Neural progenitor cell (in vitro differentiated cells): Measurements from ENCODE around the gene COPS9. TPM values are rescaled to one million over a fixed set of nuclear protein-coding genes. Genes with fewer than 3 reads are reported as not detected.

Experiments used
- DNase-seq: peaks from one replicate; pipeline ENCODE4 v3.0.0-alpha.2; 2016; ENCODE audit warnings: low spot score
- H2AFZ ChIP-seq: fragments of 200-600 bp; sonication (generic); replicated peaks from 2 replicates; pipeline ENCODE4 v1.6.1; 2016; ENCODE audit warnings: antibody characterized with exemption
- H3F3A ChIP-seq: fragments of 200-600 bp; sonication (generic); 2 replicates; pipeline ENCODE4 v1.6.1; 2016; ENCODE audit warnings: antibody characterized with exemption, low read depth
- H3K27ac ChIP-seq: fragments of 200-600 bp; sonication (generic); 2 replicates; pipeline ENCODE4 v1.5.1; 2016; ENCODE audit warnings: mild to moderate bottlenecking
- H3K27me3 ChIP-seq: fragments of 200-600 bp; sonication (generic); 2 replicates; pipeline ENCODE4 v1.6.1; 2016; ENCODE audit warnings: mild to moderate bottlenecking, moderate library complexity
- H3K36me3 ChIP-seq: fragments of 200-600 bp; sonication (generic); 2 replicates; pipeline ENCODE4 v1.5.1; 2016
- H3K4me1 ChIP-seq: fragments of 200-600 bp; sonication (generic); 2 replicates; pipeline ENCODE4 v1.6.1; 2016; ENCODE audit warnings: mixed run types
- H3K4me2 ChIP-seq: fragments of 200-600 bp; sonication (generic); 2 replicates; pipeline ENCODE4 v1.6.1; 2016
- H3K4me3 ChIP-seq: fragments of 200-600 bp; sonication (generic); 2 replicates; pipeline ENCODE4 v1.5.1; 2016
- H3K79me2 ChIP-seq: fragments of 200-600 bp; sonication (generic); 2 replicates; pipeline ENCODE4 v1.6.1; 2016; ENCODE audit warnings: low read depth
- H3K9ac ChIP-seq: fragments of 200-600 bp; sonication (generic); 2 replicates; pipeline ENCODE4 v1.6.1; 2016
- H3K9me3 ChIP-seq: fragments of 200-600 bp; sonication (generic); 2 replicates; pipeline ENCODE4 v1.5.1; 2016; ENCODE audit warnings: low read depth
- H4K20me1 ChIP-seq: fragments of 200-600 bp; sonication (generic); 2 replicates; pipeline ENCODE4 v1.6.1; 2016; ENCODE audit warnings: low read depth
- H3K27ac Mint-ChIP-seq: 3 replicates; pipeline ENCODE4 v1.8.0; 2021; ENCODE audit warnings: mixed read lengths
- H3K27me3 Mint-ChIP-seq: 2 replicates; pipeline ENCODE4 v1.8.0; 2022; ENCODE audit warnings: low read depth, mild to moderate bottlenecking, inconsistent platforms, moderate library complexity, mixed read lengths; ENCODE audit not compliant: insufficient read depth
- H3K36me3 Mint-ChIP-seq: 3 replicates; pipeline ENCODE4 v1.8.0; 2021; ENCODE audit warnings: mixed read lengths
- H3K4me1 Mint-ChIP-seq: 3 replicates; pipeline ENCODE4 v1.8.0; 2021; ENCODE audit warnings: mixed read lengths
- H3K4me3 Mint-ChIP-seq: 3 replicates; pipeline ENCODE4 v1.8.0; 2021; ENCODE audit warnings: mild to moderate bottlenecking, moderate library complexity, mixed read lengths
- H3K9me3 Mint-ChIP-seq: 3 replicates; pipeline ENCODE4 v1.8.0; 2020; ENCODE audit warnings: mixed read lengths
- CTCF ChIP-seq: fragments of 200-600 bp; sonication (generic); IDR thresholded peaks from 2 replicates; pipeline ENCODE4 v1.5.1; 2017; ENCODE audit warnings: antibody characterized with exemption, mild to moderate bottlenecking
- EZH2 ChIP-seq: fragments of 200-600 bp; sonication (generic); IDR thresholded peaks from 2 replicates; pipeline ENCODE4 v1.6.1; 2017; ENCODE audit warnings: antibody characterized with exemption, mild to moderate bottlenecking, moderate library complexity
- EZH2phosphoT487 ChIP-seq: fragments of 200-600 bp; sonication (generic); IDR thresholded peaks from 2 replicates; pipeline ENCODE4 v1.6.1; 2017; ENCODE audit warnings: antibody characterized with exemption
- total RNA-seq: library from RNA; depleted of rRNA; stranded (reverse); fragments of >200 nt; gene quantifications from 2 replicates; pipeline ENCODE4 v1.2.3, GENCODE V29; 2015; ENCODE audit warnings: low replicate concordance

Gene COPS9
- total RNA-seq, 1 donor from 2014 or later, result 83.9 TPM

GRCh38 chr2:240089306-240089705 is 46.8 kb downstream of the COPS9 start:
- no peaks in the 10 kb centered on the region for H3K4me1 ChIP-seq
- H3K4me3 Mint-ChIP-seq, result no peak overlapping the region
- no peak overlapping the region for H3K4me2 ChIP-seq
- no peak overlapping the region for H3K27ac Mint-ChIP-seq
- no peak overlapping the region for H3K9ac ChIP-seq
- H3K27me3 Mint-ChIP-seq, result peaks cover 9% of the 10 kb centered on the region
- no peaks in the 10 kb centered on the region for H4K20me1 ChIP-seq
- TF ChIP-seq EZH2phosphoT487 (no peak), CTCF (no peak), EZH2 (no peak)
- H3K36me3 Mint-ChIP-seq, result no peaks in the 10 kb centered on the region
- no peaks in the 10 kb centered on the region for H3K4me1 Mint-ChIP-seq
- no peak overlapping the region for H2AFZ ChIP-seq
- peaks cover 28% of the 10 kb centered on the region for H3K9me3 Mint-ChIP-seq
- no peak overlapping the region for H3K27ac ChIP-seq
- H3K9me3 ChIP-seq, result peaks cover 6% of the 10 kb centered on the region
- no peak overlapping the region for H3K4me3 ChIP-seq
- no peaks in the 10 kb centered on the region for H3K79me2 ChIP-seq
- no peaks in the 10 kb centered on the region for H3F3A ChIP-seq
- H3K36me3 ChIP-seq, result no peaks in the 10 kb centered on the region
- H3K27me3 ChIP-seq, result peaks cover 6% of the 10 kb centered on the region
- no peak for DNase-seq

GRCh38 chr2:240086563-240086962 is 49.5 kb downstream of the COPS9 start:
- H3F3A ChIP-seq, result no peaks in the 10 kb centered on the region
- no peak overlapping the region for H3K4me3 ChIP-seq
- no peaks in the 10 kb centered on the region for H3K4me1 Mint-ChIP-seq
- no peaks in the 10 kb centered on the region for H3K4me1 ChIP-seq
- H3K9me3 ChIP-seq, result peaks cover 6% of the 10 kb centered on the region
- H3K9ac ChIP-seq, result no peak overlapping the region
- no peak overlapping the region for H3K27ac ChIP-seq
- TF ChIP-seq CTCF (no peak), EZH2phosphoT487 (no peak), EZH2 (no peak)
- no peaks in the 10 kb centered on the region for H3K36me3 Mint-ChIP-seq
- H3K79me2 ChIP-seq, result no peaks in the 10 kb centered on the region
- H3K9me3 Mint-ChIP-seq, result peaks cover 21% of the 10 kb centered on the region
- H3K36me3 ChIP-seq, result no peaks in the 10 kb centered on the region
- H4K20me1 ChIP-seq, result no peaks in the 10 kb centered on the region
- peaks cover 5% of the 10 kb centered on the region for H3K27me3 Mint-ChIP-seq
- H3K4me3 Mint-ChIP-seq, result no peak overlapping the region
- no peak overlapping the region for H2AFZ ChIP-seq
- H3K27ac Mint-ChIP-seq, result no peak overlapping the region
- H3K27me3 ChIP-seq, result no peaks in the 10 kb centered on the region
- H3K4me2 ChIP-seq, result no peak overlapping the region
- no peak for DNase-seq

Other genes starting within 250 kb of the COPS9 start
- gene NDUFA10, start 111.0 kb downstream of the COPS9 start, total RNA-seq, result 64.1 and 86.4 TPM in 2 replicates
- not detected in 2 replicates for gene OR6B2, start 105.9 kb downstream of the COPS9 start, total RNA-seq
- gene OR6B3, start 82.8 kb downstream of the COPS9 start, total RNA-seq, result not detected in 2 replicates
- not detected in 2 replicates for gene OTOS, start 4.4 kb upstream of the COPS9 start, total RNA-seq